OCI-LY1 (cell line): ENCODE results near the gene AKAP8.
"Not testable (repeated sequence)": the region's sequence is repeated elsewhere in the genome, so short reads cannot be mapped to it uniquely, and the experiment has no call there.

Experiments used
- H2AFZ ChIP-seq: fragments of 200-600 bp; sonication (generic), shearing (Covaris generic); 2 replicates; pipeline ENCODE4 v1.6.0; 2014; ENCODE audit warnings: antibody characterized with exemption, mild to moderate bottlenecking, low read length
- H3F3A ChIP-seq: fragments of 200-600 bp; sonication (generic), shearing (Covaris generic); 2 replicates; pipeline ENCODE4 v1.6.0; 2014; ENCODE audit warnings: mild to moderate bottlenecking, antibody characterized with exemption, low read length, moderate library complexity; ENCODE audit not compliant: insufficient read depth
- H3K27ac ChIP-seq: fragments of 200-600 bp; sonication (generic); 2 replicates; pipeline ENCODE4 v1.5.1; 2014; ENCODE audit warnings: low read length, mixed run types, mild to moderate bottlenecking, low read depth; ENCODE audit not compliant: poor library complexity, severe bottlenecking
- H3K27me3 ChIP-seq: fragments of 200-600 bp; sonication (generic); 2 replicates; pipeline ENCODE4 v1.6.0; 2014; ENCODE audit warnings: antibody characterized with exemption, mild to moderate bottlenecking, low read length, moderate library complexity; ENCODE audit not compliant: insufficient read depth
- H3K36me3 ChIP-seq: fragments of 200-600 bp; sonication (generic); 2 replicates; pipeline ENCODE4 v1.6.1; 2014; ENCODE audit warnings: mild to moderate bottlenecking, antibody characterized with exemption, low read length, moderate library complexity, mixed read lengths; ENCODE audit not compliant: insufficient read depth
- H3K4me1 ChIP-seq: fragments of 200-600 bp; sonication (generic); 2 replicates; pipeline ENCODE4 v1.5.1; 2014; ENCODE audit warnings: mild to moderate bottlenecking, low read length, moderate library complexity; ENCODE audit not compliant: insufficient read depth, severe bottlenecking
- H3K4me2 ChIP-seq: fragments of 200-600 bp; sonication (generic), shearing (Covaris generic); 2 replicates; pipeline ENCODE4 v1.6.1; 2014; ENCODE audit warnings: low read length
- H3K4me3 ChIP-seq: fragments of 200-600 bp; sonication (generic); 2 replicates; pipeline ENCODE4 v1.5.1; 2014; ENCODE audit warnings: low read length, low read depth, mild to moderate bottlenecking, mixed read lengths; ENCODE audit not compliant: poor library complexity, severe bottlenecking
- H3K79me2 ChIP-seq: fragments of 200-600 bp; shearing (Covaris generic); 2 replicates; pipeline ENCODE4 v1.6.1; 2016; ENCODE audit warnings: mixed run types, low read length, mixed read lengths; ENCODE audit not compliant: insufficient read depth
- H3K9ac ChIP-seq: fragments of 200-600 bp; sonication (generic), shearing (Covaris generic); 2 replicates; pipeline ENCODE4 v1.6.1; 2014; ENCODE audit warnings: mild to moderate bottlenecking, low read length, mixed read lengths
- H3K9me2 ChIP-seq: fragments of 200-600 bp; sonication (generic), shearing (Covaris generic); 2 replicates; pipeline ENCODE4 v1.6.1; 2014; ENCODE audit warnings: low read depth, mild to moderate bottlenecking, low read length, mixed read lengths
- H3K9me3 ChIP-seq: fragments of 200-600 bp; shearing (Covaris generic); 2 replicates; pipeline ENCODE4 v1.6.1; 2014; ENCODE audit warnings: low read length, mixed read lengths
- H4K20me1 ChIP-seq: fragments of 200-600 bp; sonication (generic), shearing (Covaris generic); 2 replicates; pipeline ENCODE4 v1.6.0; 2016; ENCODE audit warnings: mild to moderate bottlenecking, low read length; ENCODE audit not compliant: insufficient read depth
- CTCF ChIP-seq: fragments of 200-600 bp; sonication (generic), shearing (Covaris generic); IDR thresholded peaks from 2 replicates; pipeline ENCODE4 v1.5.1; 2017; ENCODE audit warnings: mild to moderate bottlenecking, antibody characterized with exemption, low read length, moderate library complexity, mixed read lengths
- EZH2 ChIP-seq: fragments of 200-600 bp; sonication (generic), shearing (Covaris generic); IDR thresholded peaks from 2 replicates; pipeline ENCODE4 v1.8.0; 2017; ENCODE audit warnings: borderline replicate concordance, mixed run types, mild to moderate bottlenecking, antibody characterized with exemption, low read length, moderate library complexity, mixed read lengths

The AKAP8 gene

DNA sequence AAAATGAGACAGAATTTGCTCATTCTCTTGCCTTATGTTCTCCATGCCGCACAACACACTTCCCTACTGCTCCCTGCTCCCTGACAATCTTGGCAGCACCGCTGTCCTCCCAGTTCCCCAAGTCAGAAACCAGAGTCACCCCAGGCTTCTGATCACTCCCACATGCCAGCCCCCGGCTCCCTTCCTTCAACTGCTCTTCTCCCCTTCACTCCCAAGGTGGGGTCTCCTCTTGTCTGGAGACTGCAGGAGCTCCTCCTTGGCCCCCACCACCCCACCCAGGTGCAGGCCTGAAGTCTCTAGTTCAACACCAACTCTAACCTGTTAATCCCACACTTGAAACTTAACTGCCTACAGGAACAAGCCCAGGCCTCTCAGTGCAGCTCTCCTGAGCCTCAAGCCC is 16.8 kb upstream of the AKAP8 start:
- Histone ChIP-seq H3K27me3 (no peaks in the 10 kb centered on the region), H3K4me1 (peaks cover 5% of the 10 kb centered on the region), H3K9me2 (no peaks in the 10 kb centered on the region), H3K9me3 (no peaks in the 10 kb centered on the region), H3K27ac (no peak overlapping the region), H4K20me1 (no peaks in the 10 kb centered on the region), H3F3A (no peaks in the 10 kb centered on the region), H3K4me2 (no peak overlapping the region), H3K9ac (no peak overlapping the region), H3K79me2 (peaks cover 5% of the 10 kb centered on the region; the same call in 1 of the 2 replicates), H2AFZ (no peak overlapping the region), H3K36me3 (peaks cover 86% of the 10 kb centered on the region), H3K4me3 (no peak overlapping the region)
- TF ChIP-seq CTCF (no peak), EZH2 (no peak)

- H3K9me2 ChIP-seq, H3K4me1 ChIP-seq, H3K4me3 ChIP-seq, H3K9me3 ChIP-seq, H4K20me1 ChIP-seq, H3K27me3 ChIP-seq, H3K4me2 ChIP-seq, H2AFZ ChIP-seq, H3F3A ChIP-seq, H3K9ac ChIP-seq: not testable (repeated sequence)
- H3K36me3 ChIP-seq, result peaks cover 82% of the 10 kb centered on the region
- H3K27ac ChIP-seq, result peak overlapping the region; percentile 51
- peaks cover 11% of the 10 kb centered on the region for H3K79me2 ChIP-seq
Observed at GRCh38 chr19:15395251-15395650, 15.7 kb upstream of the AKAP8 start.

DNA sequence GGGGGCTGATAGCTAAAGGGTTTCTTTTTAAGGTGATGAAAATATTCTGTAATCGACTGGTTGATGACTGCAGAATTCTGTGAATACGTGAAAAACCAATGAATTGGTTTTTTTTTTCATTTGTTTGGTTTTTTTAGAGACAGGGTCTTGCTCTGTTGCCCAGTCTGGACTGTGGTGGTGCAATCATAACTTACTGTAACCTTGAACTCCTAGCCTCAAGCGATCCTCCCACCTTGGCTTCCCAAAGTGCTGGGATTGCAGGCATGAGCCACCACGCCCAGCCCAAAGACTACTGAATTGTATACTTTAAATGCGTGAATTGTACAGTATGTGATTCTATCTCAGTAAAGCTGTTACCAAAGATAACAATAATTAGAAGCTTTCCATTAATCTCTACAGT is 14.8 kb upstream of the AKAP8 start:
- H3K4me1 ChIP-seq, result peaks cover 5% of the 10 kb centered on the region
- H3K27me3 ChIP-seq, result no peaks in the 10 kb centered on the region
- H3K36me3 ChIP-seq, result peaks cover 83% of the 10 kb centered on the region
- H2AFZ ChIP-seq, result no peak overlapping the region
- H3K9me2 ChIP-seq, result no peaks in the 10 kb centered on the region
- H3K4me2 ChIP-seq, result no peak overlapping the region
- no peaks in the 10 kb centered on the region for H3F3A ChIP-seq
- no peak overlapping the region for H3K4me3 ChIP-seq
- H3K27ac ChIP-seq, result peak overlapping the region; percentile 51
- TF ChIP-seq CTCF, result no peak
- TF ChIP-seq EZH2, result no peak
- H3K9ac ChIP-seq, result no peak overlapping the region
- no peaks in the 10 kb centered on the region for H4K20me1 ChIP-seq
- peaks cover 11% of the 10 kb centered on the region for H3K79me2 ChIP-seq
- no peaks in the 10 kb centered on the region for H3K9me3 ChIP-seq

DNA sequence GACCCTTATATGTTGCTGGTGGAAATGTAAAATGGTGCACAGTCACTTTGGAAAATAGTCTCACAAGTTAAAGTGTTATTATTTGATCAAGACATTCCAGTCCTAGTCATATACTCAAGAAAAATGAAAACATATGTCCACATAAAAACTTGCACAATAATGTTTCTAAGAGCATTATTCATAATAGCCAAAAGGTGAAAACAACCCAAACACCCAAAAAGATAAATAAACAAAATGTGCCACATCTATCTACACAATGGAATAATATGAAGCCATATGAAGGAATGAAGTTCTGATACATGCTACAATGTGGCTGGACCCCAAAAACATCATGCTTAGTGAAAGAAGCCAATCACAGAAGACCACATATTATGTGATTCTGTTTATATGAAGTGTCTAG is 14.4 kb upstream of the AKAP8 start:
- H3K36me3 ChIP-seq, result peaks cover 82% of the 10 kb centered on the region
- no peak overlapping the region for H3K27ac ChIP-seq
- no peaks in the 10 kb centered on the region for H3F3A ChIP-seq
- peaks cover 11% of the 10 kb centered on the region for H3K79me2 ChIP-seq
- no peaks in the 10 kb centered on the region for H3K9me2 ChIP-seq
- H2AFZ ChIP-seq, result no peak overlapping the region
- H3K9ac ChIP-seq, result no peak overlapping the region
- no peak for TF ChIP-seq EZH2
- no peak for TF ChIP-seq CTCF
- peaks cover 5% of the 10 kb centered on the region for H3K4me1 ChIP-seq
- H3K4me2 ChIP-seq, result no peak overlapping the region
- no peaks in the 10 kb centered on the region for H3K27me3 ChIP-seq
- H4K20me1 ChIP-seq, result no peaks in the 10 kb centered on the region
- no peaks in the 10 kb centered on the region for H3K9me3 ChIP-seq
- no peak overlapping the region for H3K4me3 ChIP-seq
